NCI-H2107 treated with DMSO at 0.1 percent for 48 hours (cell line): ENCODE measurements around the gene COL4A6.
A peak's percentile ranks its signal among the peaks of the same experiment; 100 is the strongest.

Experiments used
- DNase-seq: peaks from one replicate; lab custom pipeline; 2025; ENCODE audit not compliant: unreplicated experiment; lab: John Stamatoyannopoulos, UW

COL4A6 gene

DNA sequence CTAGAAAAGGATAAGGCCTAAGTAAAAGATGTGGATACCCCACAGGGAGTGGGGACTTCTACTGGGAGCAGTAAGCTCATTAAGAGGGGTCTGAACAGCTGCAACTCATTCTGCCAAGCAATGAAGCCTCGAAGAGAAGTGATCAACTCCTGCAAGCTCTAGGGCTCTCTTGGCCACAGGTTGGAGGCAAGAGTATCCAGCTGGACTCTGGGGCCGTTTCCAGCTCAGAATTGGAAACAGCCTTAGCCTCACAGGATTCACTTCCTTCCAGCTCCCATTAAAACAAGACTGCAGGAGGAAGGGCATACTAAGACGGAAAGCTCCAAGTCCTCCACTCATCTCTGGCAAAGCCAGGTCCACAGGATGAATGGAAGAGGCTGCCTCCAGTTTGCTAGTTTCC lies 220.3 kb downstream of the COL4A6 start:
- DNase-seq, result no peak

DNA sequence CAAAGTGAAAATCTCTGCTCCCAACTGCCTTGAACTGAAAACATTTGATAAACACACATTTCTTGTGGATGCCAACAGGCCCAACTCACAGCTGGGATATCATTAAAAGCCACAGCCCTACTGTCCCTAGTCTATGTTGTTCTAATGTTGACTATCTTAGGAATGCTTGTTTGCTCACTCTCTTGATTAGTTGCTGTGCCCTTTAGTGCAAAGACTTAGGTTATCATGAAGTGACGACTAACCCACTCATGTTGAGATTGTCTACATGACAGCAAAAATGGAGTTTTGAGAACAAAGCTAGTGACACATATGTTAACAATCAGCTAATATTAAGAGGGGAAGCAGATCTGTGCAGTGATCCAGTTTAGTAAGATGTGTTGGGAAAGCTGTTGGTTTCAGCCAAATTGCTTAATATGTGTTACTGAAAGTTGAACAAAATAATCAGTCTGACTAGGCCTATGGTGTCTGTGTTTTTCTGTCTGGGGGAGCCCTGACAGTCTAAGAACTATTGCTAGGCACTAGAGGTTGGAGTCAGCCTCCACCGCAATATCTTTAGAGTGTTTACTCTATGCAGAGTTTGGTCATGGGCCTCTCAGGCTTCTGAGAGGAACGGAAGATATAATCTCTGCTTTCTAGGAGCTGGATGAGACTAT lies 221.2 kb downstream of the COL4A6 start:
- DNase-seq, result no peak

DNA sequence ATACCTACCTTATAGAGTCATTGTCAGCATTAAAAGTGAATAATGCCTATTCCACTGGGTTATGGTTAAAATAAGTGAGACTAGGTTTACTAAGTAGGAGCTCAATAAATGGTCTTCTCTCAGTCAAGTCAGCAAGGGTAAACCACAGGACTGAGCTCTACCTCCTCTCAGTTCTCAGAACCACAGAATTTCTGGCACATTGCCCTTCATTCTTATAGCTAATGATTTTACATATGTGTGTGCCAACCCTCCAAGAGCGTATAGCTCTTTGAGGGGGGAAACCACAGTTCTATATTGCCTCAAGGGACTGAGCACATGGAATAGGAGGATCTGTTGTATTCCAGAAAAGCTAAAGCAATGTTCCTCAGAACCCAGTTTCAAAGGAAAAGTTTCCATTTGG lies 221.8 kb downstream of the COL4A6 start:
- DNase-seq, result no peak

DNA sequence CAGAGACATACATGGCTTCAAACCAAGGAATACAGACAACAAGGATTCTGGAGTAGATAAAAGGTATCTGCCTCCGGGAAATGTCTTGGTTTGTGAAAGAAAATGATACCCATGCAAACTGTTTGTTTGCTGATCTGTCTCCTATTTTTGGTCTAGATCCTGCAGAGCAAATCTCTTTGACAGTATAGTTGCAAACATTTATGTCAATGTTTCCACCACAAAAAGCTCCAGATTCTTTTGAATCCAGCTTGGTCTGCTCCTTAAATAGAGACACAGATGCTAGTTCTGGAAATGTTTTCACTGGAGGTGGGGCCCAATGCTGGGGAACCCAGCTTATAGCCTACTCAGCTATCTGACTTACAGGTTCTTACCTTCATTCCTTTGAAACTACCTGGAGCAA lies 226.9 kb downstream of the COL4A6 start:
- DNase-seq, result no peak

DNA sequence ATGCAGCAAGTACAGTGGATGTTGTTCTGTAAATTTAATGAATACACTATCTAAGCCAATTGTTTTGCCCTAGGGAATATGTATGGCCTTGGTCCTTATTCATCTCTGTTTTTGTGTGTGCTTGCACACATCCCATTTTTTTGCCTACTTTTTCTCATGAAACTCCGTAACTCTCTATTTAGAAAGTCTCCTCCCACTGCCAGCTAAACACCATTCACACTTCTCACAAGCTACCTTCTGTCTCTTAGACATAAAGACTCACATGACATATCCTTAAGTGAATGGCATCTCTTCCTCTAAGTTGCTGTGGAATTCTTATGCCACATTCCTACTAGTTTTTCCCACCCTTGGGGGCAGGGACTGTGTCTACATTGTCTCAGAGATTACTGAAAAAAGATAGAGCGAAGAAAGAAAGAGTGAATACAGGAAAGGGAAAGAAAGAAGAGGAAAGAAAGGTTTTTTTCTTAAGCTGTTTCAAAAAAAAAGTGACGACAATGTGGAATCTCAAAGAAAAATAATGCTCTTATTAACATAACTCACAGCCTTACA lies 229.1 kb downstream of the COL4A6 start:
- DNase-seq, result no peak

DNA sequence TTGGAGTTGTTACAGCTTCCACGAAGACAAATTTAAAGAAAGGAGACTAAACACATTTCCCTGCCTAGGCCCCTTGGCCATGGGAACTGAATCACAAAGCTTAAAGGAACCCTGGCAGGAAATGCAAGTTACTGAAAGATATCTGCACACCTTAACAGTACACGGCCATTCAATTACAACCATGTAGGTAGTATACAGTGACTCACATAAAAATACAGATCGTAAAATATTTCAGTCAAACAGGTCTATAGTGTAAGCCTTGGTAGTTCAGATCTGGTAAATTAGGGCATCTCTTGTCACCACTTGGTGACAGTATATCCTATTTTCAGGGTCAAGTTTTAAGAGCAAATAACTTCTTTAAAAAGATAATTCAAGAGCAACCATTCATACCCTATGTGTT lies 234.7 kb downstream of the COL4A6 start:
- no peak for DNase-seq

DNA sequence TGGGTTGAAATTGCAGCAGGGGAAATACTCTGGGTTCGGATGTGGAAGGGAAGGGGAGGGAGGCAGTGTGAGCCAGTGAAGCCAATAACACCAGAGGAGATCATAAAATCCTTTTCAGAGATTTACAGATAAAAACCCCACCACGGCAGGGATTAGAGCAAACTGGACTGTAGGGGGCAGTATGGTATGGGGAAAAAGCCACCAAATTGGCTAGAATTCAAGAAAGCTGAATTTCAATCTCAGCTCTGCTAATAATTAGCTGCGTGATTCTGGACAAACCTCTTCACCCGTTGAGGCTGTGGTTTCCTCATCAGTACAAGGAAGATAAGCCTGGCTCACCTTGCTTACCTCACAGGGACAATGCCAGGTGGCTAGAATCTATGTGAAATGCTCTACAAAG lies 238.5 kb downstream of the COL4A6 start:
- DNase-seq, result no peak

DNA sequence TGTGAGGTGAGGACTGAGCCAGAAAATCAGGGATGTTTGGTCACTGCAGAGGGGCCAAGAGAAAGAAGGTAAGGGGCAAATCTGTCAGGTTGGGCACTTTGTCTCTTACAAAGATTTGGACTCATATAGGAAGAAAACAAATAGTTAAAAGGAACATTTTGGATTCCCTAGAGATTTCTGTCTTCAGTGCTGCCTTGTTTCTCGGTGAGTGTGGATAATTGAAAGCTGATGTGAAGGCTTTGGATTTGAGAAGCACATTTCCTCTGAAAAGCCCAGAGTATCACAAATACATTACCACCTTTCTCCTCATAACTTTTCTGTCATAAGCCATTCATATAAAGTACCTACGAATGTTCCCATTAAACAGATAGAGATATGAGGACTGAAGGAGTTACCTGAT lies 239.2 kb downstream of the COL4A6 start:
- DNase-seq, result no peak

DNA sequence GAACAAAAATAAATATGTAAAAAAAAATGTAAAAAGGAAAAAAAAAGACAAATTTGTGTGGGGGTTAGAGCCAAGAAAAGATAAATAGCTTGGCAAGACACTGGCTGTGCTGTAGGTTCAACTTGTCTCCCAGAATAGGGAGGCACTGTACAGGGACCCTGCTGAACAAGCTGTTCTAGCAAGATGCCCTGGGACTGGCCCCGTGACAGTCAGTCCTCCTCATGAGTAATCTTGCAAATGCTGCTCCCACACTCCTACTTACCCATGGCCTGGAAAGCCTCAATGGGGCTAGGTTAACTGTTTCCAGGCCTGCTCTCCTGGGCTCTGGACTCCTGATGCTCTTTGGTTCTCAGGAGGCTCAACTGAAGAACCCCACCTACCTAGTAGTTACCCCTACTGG lies 239.8 kb downstream of the COL4A6 start:
- DNase-seq, result no peak

DNA sequence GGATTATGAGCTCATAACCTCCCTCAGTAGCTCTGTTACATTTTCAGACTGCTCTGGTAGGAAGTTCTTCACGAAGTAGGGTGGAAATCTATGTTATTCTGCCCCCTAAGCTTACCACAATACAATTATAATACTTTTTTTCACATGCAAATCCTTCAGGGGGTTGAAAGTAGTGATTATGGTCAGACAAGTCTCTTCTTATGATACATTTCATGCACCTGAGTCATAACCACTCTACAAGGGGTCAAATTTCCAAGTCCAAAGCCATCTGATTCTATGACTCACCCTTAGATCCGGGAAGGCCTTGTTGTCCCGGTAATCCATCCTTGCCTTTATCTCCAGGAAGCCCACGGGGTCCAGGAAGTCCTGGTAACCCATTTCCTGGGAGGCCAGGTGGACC lies 251.4 kb downstream of the COL4A6 start:
- DNase-seq, result no peak

DNA sequence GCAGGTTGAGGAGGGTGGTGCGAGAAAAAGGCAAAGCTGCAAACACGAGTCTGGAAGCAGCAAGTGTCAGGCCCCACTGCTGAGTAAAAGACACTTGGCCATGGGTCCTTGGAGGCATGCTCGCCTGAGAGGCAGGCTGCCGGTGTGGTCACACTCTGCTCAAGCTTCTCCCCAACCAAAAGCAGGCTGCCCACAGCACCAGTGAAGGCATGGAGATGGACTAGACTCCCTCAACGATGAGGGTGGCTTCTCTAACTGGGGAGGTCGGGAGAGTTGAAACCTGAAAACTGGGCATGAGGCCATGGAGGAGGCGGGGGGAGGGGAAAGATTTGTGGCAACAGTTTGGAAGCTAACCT lies 260.1 kb downstream of the COL4A6 start:
- no peak for DNase-seq

DNA sequence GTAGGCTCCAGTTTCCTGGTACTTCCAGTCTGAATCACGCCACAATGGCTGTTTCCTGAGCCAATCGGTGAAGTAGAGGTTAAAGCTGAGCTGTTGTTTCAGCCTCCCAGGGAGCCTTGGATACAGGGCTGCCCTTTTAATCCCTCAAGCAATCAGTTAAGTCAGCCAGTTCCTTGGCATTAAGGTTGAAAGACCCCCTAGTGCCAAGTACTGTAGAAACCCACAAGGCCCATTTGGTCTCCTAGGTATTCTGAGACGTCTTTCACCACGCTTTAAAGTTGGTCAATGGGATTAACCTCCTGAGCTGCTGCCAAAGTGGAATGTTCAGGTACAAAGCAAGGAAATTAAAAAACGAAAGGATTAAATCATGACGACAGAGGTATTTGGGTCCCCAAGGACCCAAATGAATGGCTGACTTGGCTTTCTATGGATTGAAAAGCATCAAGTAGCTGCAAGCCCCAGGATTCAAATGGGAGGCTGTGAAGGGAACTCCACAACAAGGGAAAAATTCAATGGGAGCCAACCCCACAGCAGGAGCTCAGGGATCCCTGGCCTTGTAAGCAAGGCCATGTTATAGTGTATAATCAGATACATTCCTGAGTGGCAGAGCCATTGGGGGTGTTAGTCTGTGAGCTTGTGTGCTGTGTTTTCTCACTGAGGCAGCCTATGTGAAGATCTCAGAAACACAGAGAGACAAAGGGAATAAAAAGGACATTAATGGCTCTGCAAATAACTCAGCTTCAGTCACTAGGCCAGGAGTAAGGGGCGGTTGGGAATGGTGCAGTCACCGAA lies 260.7 kb downstream of the COL4A6 start:
- no peak for DNase-seq

DNA sequence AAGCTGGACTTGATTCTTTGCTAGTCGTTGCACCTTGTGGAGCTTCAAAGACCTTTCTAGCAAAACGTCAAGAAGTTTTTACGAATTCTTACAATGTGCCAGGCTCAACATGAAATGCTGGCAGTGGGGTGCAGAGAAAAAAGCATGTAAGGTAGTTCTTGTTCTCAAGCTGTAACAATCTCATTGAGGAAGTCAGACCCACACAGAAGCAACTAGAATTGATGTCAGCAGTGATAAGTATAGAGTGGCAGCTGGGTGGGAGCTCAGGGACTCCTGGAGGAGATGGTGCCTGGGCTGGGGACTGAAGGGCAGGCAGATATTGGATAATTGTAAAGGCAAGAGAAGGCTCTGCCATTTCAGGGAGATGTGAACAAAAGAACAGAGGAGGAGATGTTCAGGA lies 264.3 kb downstream of the COL4A6 start:
- DNase-seq, result no peak

DNA sequence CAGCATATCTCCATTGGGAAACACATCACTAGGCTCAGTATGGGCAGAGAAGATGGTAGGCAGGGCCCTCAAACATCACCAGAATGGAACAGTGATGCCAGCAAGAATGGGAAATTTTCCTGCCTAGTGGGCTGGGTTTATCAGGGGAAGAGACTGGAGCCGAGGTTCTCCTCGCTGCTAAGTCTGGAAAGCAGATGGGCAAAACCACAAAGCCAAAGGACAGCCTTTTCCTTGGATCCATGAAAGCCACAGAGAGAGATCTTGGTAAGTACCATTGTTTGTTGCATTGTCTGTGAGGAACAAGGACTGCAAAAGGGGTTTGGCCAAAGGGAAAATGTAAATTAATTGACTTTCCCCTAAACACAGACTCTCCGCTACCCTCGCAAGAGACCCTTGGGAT lies 266.6 kb downstream of the COL4A6 start:
- DNase-seq, result no peak

DNA sequence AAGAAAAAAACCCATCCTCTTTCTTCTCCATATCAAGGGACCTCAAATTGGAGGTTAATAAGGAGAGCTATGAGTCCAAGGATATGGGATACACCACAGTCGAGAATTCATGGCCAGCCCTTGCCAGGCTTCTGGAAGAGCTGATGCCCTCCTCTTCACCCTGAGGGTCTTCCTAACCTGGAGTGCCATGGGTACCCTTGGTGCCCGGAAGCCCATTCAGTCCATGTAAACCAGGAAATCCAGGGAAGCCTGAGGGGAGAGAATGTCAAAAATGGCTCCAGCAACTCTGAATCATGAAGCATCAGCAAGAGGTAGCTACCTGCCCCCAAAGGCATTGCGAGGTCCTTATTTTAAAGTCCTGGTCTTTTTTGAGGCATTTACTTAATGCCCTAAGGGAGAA lies 268.5 kb downstream of the COL4A6 start:
- no peak for DNase-seq

DNA sequence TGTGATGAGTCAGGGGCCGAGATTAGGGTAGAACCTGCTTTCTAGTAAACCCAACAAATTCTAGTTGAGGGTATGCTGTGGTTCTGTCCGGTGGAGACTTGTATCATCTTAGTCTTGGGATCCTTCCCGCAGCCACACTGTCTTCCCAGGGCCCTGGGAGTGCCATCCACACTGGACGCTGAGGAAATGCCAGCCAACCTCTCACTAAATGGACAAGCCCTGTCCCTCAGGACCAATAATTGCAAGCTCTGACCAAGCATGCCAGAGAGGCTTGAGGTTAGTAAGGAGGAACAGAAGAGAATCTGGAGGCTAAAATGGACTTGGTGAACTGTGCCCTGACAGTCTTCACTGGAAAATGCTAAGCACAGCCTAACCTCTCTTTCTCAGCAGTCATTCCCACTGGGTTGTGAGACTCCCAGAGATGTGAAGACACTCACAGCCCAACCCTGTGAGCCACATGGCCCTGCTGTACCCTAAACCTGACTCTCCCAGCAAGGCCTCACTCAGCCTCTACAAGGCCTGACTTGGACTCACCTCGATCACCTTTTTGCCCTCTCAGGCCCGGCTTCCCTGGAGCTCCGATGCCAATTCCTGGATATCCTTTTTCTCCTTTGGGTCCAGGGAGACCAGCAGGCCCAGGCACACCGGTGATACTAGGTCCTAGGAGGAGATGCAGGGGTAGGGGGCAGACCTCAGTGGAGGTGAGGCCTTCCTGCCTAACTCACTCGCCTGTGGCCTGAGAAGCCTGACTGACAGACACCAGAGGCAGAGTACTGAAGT lies 269.1 kb downstream of the COL4A6 start:
- no peak for DNase-seq

DNA sequence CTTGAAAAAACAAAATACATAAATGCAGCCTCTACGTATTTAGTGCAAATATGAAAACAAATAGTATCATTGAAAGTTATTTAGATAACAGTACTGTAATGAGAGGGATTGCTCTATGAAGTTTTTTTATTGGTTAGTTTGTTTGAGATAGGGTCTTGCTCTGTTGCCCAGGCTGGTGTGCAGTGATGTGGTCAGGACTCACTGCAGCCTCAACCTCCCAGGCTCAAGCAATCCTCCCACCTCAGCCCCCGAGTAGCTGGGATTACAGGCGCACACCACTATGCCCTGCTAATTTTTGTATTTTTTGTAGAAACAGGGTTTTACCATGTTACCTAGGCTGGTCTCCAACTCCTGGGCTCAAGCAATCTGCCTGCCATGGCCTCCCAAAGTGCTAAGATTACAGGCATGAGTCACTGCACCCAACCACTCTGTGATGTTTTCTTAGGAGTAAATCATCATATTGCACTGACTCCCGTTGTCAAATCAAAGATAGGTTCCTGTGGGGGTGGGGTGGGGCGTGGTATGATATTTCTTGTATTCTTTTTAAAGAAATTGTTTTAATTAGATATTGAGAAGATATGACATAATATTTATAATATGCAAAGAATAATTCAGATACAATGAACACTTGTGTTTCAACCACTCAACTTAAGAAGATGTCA lies 270.9 kb downstream of the COL4A6 start:
- no peak for DNase-seq

DNA sequence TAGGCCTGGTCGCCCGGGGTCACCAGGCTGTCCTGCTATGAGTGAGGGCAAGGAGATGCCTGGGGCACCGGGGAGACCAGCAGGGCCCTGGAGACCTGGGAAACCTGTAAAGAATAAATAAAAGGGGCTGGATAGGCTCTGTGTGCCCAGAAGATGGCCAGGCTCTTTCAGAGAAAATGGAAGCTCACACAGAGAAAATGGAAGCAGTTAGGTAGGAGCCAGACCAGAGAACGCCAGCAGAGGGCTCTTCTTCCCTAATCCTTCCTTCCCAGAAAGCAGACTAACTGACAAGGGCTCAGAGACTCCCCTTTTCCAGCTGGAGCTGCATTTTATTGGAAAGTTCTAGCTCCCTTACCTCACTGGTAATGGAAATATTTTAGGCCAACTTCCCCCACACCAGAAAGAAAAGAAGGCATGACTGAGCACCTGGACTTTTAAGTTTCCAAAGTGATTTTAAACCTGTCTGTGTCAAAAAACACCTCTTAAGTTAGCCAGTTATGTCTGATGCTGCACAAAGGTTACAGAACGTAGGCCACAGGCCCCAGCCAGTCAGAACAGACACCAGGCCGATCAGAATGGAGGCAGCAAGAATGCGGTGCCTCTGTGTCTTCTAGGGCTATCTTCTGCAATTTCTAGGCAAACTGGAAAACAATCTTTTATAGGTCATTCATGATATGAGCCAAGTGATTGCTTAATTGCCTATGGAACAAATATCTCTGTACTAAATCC lies 272.7 kb downstream of the COL4A6 start:
- peak; percentile 33 for DNase-seq

DNA sequence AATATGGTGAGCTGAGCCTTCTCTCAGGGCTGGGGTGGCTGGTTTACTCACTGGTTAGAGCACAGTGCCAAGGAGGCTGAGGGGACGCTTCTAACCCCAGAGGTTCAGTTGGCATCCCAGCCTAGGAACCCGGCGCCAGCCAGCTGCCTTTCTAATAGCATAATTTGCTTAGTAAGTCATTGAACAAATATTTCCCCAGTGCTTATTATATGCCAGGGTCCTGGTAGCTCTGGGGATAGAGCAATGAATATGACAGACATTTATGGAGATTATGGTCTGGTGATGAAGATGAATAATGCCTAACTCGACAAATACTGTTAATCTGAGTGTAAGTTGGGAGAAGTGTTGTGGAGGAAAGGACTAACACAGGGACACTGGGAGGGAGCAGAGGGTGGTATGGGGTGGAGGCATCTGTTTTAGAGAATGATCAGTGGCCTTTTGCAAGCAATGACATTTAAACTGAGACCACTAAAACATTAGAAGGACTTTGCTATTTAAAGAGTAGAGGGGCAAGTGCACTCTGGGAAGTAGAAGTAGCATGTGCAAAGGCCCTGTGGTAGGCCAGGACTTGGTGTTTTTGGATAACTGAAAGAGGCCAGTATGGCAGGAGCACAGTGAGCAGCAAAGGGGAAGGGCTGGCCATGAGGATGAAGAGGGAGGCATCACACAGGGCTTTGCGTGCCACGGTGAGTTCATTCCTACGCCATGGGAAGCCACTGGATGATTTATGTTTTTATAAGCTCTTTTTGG lies 274.7 kb downstream of the COL4A6 start:
- no peak for DNase-seq

DNA sequence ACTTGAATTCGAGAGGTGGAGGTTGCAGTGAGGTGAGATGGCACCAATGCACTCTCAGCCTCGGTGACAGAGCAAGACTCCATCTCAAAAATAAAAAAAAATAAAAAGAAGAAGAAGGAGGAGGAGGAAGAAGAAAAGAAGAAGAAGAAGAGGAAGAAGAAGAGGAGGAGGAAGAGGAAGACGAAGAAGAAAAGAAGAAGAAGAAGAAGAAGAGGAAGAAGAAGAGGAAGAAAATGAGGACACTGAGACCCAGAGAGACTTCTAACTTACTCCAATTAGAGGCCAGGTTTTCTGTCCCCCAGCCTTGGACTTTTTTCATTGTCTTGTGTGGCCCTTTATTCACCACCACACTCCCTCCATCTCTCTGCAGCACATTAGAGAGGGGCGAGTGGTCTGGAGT lies 276.0 kb downstream of the COL4A6 start:
- DNase-seq, result no peak
